Ovary (tissue), 9 donors: ENCODE results near the gene BAZ2B. TPM values are rescaled to one million over a fixed set of nuclear protein-coding genes. Genes with fewer than 3 reads are reported as not detected.

Experiments
- DNase-seq, 5 donors: peaks; one replicate each; pipeline ENCODE4 v3.0.0-alpha.2; 2019 to 2020
- H3K27ac ChIP-seq, 2 donors: fragments of 200-600 bp; one replicate each; pipeline versions ENCODE4 v1.5.1 to v1.8.0; 2019 to 2022
- H3K27me3 ChIP-seq: fragments of 200-600 bp; one replicate; pipeline ENCODE4 v1.8.0; 2022
- H3K36me3 ChIP-seq: fragments of 200-600 bp; sonication (generic); one replicate; pipeline ENCODE4 v1.5.1; 2019
- H3K4me1 ChIP-seq: one replicate; pipeline ENCODE4 v1.8.1; 2013; ENCODE audit warnings: mild to moderate bottlenecking, moderate library complexity; ENCODE audit not compliant: insufficient read depth
- H3K4me3 ChIP-seq: fragments of 200-600 bp; sonication (generic); one replicate; pipeline ENCODE4 v1.5.1; 2017
- H3K9me3 ChIP-seq, 2 donors: fragments of 200-600 bp in 1 of 2; sonication (generic) in 1 of 2; one replicate each; pipeline versions ENCODE4 v1.5.1 to v1.8.1; 2013 to 2019; ENCODE audit warnings: mild to moderate bottlenecking in 1 of 2, moderate library complexity in 1 of 2
- EP300 ChIP-seq: sonication (generic); formaldehyde crosslinking; IDR thresholded peaks from one replicate; pipeline ENCODE4 v1.6.1; 2017; ENCODE audit warnings: antibody characterized with exemption
- POLR2A ChIP-seq: fragments of 450-650 bp; IDR thresholded peaks from one replicate; pipeline ENCODE4 v1.6.1; 2017; ENCODE audit warnings: antibody characterized with exemption, mild to moderate bottlenecking, moderate library complexity
- WGBS, 3 donors: extraction: QIAGEN DNeasy Blood & Tissue Kit in 1 of 3; methylation state at CpG; one replicate each; pipeline versions ENCODE4 v1.1.5 to v1.1.7; 2013 to 2017; 5-methylcytosine and 5-hydroxymethylcytosine counted together
- intact Hi-C, 4 donors: fragments of 100-400 bp; cut with DNase I; formaldehyde crosslinking; loops; one replicate each; pipeline versions ENCODE4 v1.11.0 to v1.15.1; 2022 to 2023
- polyA plus RNA-seq, 2 donors: library from polyadenylated mRNA; stranded (reverse); fragments of 200-250 nt in 1 of 2; fragments of 350-450 nt in 1 of 2; fragmentation: Illumina TruSeq in 1 of 2; extraction: RNeasy Lipid Tissue Mini Kit (QIAGEN cat#74804) in 1 of 2; gene quantifications; one replicate each; pipeline ENCODE4 v1.2.3, GENCODE V29; 2013 to 2014
- small RNA-seq: library from RNA; depleted of rRNA; stranded (forward); fragments of <200 nt; gene quantifications from one replicate; pipeline ENCODE3, GENCODE V24; 2016
- total RNA-seq, 7 donors: library from RNA; depleted of rRNA in 2 of 7; stranded (reverse); fragments of >200 nt in 2 of 7; fragmentation: NEBNext Ultra II Directional in 3 of 7; extraction: Animal tissue kit (Norgen Biotek cat#: 25700) in 3 of 7; gene quantifications; one replicate each; pipeline versions ENCODE4 v1.1.0 to v1.2.4, GENCODE V29; 2016 to 2023
- TF ChIP-seq, protein P1 (sequence below), 3 donors: fragments of 450-650 bp in 2 of 3; fragments of 200-600 bp in 1 of 3; IDR thresholded peaks; one replicate each; pipeline versions ENCODE4 v1.5.1 to v1.8.0; 2016 to 2022; ENCODE audit warnings: antibody characterized with exemption in 3 of 3, mild to moderate bottlenecking in 1 of 3
- donor health status: DM: no; HTN: no; CAD: no; lungs with moderate emphysema.
- donor health status: DM: no; HTN: no; CAD: no.
- donor health status: Bipolar disorder and iron deficiency.
- donor health status: DM: yes; HTN: yes; CAD: no.
- donor health status: DM: no; HTN: no; CAD: no.
- donor health status: DM: yes; HTN: yes; CAD: no.

BAZ2B gene
- total and polyA plus RNA-seq, 9 donors, result 31.8 to 131 (median 99.4) TPM

DNA sequence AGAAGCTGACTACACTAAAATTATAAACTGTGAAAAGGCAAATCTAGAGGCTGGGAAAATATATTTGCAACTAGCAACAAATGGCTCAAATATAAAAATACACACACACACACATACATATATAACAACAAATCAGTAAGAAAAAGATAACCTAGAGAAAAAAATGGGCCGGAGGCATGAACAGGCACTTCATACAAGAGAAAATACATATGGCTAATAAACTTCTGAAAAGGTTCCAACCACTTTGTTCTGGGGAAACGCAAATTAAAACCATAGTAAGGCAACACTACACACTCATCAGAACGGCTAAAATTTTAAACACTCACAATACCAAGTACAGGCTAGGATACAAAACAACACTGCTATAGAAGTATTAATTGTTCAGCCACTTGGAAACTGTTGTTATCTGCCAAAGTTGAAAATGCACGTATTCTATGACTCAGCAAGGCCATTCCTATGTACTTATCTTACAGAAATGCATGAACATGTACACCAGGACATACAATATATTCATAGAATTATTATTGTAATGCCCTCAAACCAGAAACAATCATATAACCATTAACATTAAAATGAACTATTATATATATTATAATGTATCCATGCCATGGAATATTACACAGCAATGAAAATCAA, 345.5 kb downstream of the BAZ2B start:
- 97 to 98% (median 97%) methylated on average over 4 of the region's 4 CpGs for WGBS, 3 donors
- intact Hi-C loops, result no loop called here
- no peaks in the 10 kb centered on the region for H3K27me3 ChIP-seq
- DNase-seq, result no peak
- H3K4me3 ChIP-seq, result no peak overlapping the region
- no peak for TF ChIP-seq POLR2A
- TF ChIP-seq, protein P1, sequence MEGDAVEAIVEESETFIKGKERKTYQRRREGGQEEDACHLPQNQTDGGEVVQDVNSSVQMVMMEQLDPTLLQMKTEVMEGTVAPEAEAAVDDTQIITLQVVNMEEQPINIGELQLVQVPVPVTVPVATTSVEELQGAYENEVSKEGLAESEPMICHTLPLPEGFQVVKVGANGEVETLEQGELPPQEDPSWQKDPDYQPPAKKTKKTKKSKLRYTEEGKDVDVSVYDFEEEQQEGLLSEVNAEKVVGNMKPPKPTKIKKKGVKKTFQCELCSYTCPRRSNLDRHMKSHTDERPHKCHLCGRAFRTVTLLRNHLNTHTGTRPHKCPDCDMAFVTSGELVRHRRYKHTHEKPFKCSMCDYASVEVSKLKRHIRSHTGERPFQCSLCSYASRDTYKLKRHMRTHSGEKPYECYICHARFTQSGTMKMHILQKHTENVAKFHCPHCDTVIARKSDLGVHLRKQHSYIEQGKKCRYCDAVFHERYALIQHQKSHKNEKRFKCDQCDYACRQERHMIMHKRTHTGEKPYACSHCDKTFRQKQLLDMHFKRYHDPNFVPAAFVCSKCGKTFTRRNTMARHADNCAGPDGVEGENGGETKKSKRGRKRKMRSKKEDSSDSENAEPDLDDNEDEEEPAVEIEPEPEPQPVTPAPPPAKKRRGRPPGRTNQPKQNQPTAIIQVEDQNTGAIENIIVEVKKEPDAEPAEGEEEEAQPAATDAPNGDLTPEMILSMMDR (IDR thresholded peaks at IDR 0.05), result no peak
- TF ChIP-seq EP300, result no peak
- no peak overlapping the region for H3K27ac ChIP-seq
- H3K4me1 ChIP-seq, result no peaks in the 10 kb centered on the region
- H3K36me3 ChIP-seq, result no peaks in the 10 kb centered on the region
- no peaks in the 10 kb centered on the region for H3K9me3 ChIP-seq

Small RNA genes within 50 kb of the gene (small RNA-seq; reads per million reads assigned to genes)
- not detected for gene RF00019

Other genes starting within 250 kb of the BAZ2B start
- gene MARCHF7, start 96.0 kb upstream of the BAZ2B start, total RNA-seq, result 10 to 100 TPM; 68.1 to 89.0 (median 84.2) TPM
- 10 to 100 TPM; 42.7 to 47.6 TPM for gene MARCHF7, start 96.0 kb upstream of the BAZ2B start, polyA plus RNA-seq
- 10 to 100 TPM; 37.8 to 86.0 (median 41.0) TPM for gene CD302, start 181.7 kb upstream of the BAZ2B start, total RNA-seq
- 10 to 100 TPM; 59.7 to 62.8 TPM for gene CD302, start 181.7 kb upstream of the BAZ2B start, polyA plus RNA-seq